GM19463 (cell line): Measurements from ENCODE around the gene GPR108.

Experiments
- ATAC-seq: cut with Tn5 transposase; IDR thresholded peaks from one replicate; pipeline ENCODE4 v1.9.1; 2021; ENCODE audit warnings: mild to moderate bottlenecking, moderate library complexity; ENCODE audit not compliant: unreplicated experiment

Gene GPR108

DNA sequence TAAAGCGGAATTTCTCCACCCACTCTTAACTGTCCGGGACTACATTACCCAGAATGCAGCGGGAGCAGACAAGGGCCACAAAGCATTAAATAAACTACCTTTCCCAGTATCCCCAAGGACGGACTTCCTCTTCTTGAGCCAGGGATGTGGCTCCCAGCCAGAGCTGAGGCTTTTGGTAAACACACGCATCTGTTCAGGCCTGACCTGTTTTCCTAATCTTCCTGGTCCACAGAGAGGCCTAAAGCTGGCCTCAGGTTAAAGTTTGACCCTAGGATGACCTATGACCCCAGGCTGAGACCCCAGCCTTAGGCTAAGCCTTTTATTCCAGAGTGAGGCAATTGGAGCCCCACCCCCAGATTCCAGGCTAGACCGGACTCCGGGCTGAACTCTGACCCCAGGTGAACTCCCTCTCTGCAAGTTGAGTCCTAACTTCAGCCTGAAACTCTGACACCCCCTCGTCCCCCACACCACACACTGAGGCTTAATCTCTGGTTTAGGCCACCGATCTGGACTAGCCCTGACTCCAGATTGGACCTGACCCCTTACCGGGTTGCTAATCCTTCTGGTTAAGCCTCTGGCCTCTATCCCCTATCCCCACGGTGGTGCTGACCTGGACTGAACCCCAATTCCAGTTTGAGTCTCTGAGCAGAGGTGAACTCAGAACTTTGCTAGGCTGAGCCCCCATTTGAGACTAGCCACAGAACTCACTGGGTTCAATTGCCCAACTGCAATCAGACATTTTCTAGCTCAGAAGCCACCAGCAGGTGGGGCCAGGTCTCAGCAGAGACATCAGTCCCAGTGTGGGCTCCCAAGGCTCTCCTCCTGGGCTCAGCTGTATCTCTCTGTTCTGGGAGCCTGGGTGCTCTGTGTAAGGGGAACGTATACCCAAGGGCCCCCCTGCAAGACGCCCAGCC lies 750 bp upstream of the GPR108 start:
- ATAC-seq, result no peak

- ATAC-seq, result no peak
These were observed 480 bp downstream of the GPR108 start for GRCh38 chr19:6736917-6737283.

GRCh38 chr19:6736169-6736916 lies 1.0 kb downstream of the GPR108 start:
- no peak for ATAC-seq

DNA sequence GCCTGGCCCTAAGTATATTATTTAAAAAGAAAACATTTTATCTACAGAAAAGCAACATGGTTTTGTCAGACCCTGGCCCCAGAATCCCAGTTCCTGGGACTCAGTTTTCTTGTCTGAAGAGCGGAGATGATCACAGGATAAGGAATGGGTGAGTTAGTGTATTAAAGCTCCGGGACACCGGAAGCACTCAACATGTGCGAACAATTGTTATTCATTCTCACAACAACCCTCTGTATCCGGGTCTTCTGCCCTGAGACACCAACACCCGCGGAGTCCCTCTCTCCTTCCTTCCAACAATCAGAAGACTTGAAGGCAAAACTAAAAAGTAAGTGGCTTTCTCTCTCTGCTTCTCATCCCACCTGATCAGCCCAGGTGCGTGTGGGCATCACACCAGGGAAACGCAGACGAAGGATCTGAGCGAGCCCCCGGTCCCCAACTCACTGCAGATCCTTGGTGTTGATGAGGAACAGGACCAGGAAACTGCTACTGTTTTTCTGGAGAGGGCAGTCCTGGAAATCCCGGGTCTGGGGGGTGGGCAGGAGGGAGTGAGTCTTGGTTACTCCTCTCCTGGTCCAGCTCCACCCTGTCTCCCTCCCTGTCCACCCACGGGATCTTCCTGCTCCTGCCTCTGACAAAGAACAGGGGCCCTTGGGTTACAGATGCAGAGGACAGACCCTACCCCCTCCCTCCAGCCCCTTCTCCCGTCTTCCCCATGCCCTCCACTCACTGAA lies 2.0 kb downstream of the GPR108 start:
- no peak for ATAC-seq

DNA sequence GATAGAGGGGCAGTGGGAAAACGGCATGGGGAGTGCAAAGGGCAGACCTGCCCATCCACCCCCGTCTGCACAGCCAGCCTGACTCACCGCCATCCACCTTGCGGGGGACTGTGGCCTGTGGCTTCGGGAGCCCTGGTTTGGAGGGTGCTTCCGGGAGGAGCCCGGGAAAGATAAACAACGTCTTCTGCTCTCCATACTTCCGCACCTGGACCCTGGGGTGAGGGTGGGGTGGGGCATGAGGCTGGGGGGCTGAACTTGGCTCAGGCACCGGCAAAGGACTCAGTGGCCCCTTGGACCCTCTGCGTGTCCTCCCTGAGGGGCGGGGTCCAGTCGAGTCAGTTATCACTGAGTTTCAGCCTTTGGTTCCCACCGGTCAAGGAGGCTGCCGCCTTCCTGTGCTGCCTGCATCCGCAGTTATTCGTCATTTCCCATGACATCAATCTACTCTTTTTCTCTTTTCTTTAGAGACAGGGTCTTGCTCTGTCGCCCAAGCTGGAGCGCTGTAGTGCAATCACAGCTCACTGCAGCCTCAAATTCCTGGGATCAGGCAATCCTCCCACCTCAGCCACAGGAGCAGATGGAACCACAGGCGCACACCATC lies 3.2 kb downstream of the GPR108 start:
- ATAC-seq, result no peak

DNA sequence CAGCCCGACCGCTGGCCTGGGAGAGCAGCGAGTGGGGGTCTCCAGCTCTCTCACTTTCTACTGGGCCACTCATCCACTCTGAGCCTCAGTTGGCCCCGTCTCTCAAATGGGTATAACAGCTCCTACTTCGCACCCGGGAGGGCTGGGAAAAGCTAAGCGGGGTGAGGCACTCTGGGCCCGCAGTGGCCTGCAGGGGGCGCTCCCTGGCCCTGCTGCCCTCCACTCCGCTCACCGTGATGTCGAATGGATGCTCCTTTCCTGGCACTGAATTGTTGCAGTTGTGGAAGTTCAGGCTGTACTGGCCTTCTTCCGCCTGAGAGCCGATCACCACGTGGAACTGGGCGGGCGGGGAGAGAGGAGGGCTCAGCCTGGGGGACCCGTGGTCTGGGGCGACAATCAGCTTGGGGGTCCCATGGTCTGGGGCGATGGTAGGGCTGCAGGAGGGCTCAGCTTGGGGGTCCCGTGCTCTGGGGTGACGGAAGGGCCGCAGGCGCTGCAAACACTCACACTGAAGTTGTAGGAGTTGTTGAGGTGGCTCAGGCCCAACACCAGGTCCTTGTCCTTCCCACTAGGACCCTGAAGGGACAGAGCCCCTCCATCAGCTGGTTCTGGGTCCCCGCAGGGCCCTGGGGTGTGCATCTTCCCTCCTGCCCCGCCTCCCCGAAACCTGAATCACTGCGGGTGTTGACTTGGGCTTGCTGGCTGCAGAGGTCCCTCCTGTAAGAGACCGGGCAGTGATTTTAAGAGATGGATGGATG lies 3.9 kb downstream of the GPR108 start:
- no peak for ATAC-seq

GRCh38 chr19:6732803-6733337 lies 4.5 kb downstream of the GPR108 start:
- ATAC-seq, result no peak

DNA sequence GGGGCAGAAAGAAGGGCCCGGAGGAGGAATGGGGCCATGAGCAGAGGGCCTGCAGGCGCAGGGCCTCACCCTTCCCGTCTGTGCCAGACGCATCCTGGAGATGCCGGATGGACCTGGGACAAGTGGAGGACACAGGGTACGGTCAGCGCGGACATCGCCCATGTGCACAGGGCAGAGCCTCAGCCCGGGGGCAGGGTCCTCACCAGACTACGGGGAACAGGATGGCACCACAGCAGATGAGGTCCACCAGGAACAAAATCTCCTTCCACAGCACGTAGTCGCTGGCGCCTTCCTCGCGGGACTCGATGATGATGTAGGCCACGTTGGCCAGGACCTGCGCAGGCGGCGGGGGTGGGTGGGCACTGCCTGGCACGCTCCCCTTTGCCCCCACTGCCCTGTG lies 5.6 kb downstream of the GPR108 start:
- ATAC-seq, result no peak

DNA sequence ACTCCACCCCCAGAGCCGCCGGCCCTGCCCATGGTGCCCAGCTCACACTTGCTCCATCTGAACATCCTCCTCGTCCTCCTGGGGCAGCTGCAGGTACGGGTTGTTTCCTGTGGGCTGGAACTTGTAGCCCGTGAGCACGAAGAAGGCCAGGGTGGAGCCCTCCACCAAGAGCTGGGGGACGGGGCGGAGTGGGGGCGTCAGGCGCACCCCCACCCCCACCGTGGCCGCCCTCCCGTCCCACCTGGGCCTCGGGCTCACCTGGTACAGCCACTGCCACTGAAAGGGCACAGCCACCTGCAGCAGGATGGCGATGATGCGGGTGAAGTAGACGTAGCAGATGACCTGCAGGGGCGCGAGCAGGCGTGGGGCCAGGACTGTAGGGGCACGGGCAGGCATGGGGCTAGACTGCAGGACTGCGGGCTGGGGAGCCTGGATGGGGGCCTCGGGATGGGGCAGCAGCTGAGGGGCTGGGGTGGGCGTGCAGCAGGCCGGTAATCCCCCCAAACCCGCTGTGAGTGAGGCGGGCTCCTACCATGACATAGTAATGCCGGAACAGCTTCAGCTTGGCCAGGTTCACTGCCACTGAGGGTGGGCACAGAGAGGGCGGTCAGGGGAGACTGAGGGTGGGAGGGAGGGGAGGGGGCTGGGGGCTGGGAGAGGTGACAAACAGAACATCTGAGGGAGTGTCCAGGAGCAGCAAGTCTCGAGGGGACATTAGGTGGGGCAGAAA lies 6.3 kb downstream of the GPR108 start:
- ATAC-seq, result no peak

DNA sequence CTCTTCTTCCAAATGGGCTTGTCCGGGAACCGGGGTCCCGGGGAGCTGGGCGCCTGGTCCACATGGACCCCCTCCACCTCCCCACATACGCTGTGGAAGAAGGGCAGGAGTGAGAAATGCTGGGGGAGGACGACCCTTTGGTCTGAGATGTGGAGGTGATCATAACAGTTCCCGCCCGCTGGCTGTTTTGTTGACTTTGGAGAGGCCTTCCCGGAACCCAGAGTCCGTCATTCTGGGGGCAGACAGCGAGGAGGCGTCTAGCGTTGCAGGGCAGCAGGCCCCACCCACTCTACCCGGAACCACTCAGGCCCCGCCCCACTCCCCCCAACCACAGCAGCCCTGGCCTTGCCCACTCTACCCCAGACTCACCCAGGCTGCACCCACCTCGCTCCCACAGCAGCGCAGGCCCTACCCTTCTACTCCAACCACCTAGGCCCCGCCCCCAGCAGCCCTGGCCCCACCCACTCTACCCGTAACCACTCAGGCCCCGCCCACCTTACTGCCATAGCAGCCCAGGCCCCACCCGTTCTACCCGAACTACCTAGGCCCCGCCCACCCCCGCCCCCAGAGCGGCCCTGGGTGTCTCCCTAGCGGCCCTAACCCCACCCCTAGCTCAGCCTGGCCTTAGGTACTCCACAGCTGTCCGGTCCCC lies 7.1 kb downstream of the GPR108 start:
- ATAC-seq, result no peak

DNA sequence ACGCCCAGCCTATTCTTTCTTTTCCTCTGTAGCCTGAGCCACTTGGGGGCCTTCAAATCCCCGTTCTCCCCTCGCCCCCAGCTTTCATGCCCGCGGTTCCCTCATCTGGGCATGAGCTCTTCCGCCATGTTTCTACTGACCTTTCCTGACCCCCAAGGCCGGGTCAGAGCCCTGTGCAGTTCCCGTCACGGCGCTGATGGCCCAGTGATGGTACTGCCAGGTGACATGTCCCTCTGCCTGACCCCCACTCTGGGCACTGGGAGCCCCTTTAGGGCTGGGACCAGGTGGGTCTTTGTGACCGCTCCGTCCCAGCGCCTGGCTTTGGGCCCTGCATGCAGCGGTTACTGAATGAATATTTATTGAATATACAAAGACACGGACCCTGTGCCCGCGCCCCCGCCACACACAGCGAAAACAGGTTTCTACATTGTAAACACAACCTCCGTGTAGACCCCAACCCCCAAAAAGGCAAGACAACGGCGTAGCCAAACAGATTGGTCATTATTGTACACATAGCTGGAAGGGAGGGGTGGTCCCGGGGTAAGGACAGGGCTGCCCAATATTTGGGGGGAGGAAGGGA lies 7.7 kb downstream of the GPR108 start:
- no peak for ATAC-seq

DNA sequence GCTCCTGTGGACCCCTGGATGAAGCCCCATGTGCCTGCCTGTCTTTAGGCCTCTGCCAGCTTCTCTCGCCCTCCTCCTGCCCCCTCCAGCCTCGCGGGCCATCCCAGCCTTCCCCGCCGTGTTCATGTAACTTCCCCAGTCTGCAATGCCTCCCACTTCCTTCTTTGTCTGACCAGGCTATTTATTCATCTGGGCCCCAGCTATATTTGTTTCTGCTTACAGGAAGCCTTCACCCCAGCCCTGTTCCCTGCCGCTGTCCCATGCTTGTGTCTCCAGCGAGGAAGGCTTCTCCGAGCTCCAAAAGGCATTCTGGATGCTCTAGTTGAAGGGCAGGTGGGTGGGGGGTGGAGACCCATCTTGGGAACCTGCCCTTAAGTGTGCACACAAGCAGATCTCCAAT lies 9.0 kb downstream of the GPR108 start:
- ATAC-seq, result no peak

- ATAC-seq, result no peak
These were observed 11.7 kb downstream of the GPR108 start for GRCh38 chr19:6725513-6726231.

DNA sequence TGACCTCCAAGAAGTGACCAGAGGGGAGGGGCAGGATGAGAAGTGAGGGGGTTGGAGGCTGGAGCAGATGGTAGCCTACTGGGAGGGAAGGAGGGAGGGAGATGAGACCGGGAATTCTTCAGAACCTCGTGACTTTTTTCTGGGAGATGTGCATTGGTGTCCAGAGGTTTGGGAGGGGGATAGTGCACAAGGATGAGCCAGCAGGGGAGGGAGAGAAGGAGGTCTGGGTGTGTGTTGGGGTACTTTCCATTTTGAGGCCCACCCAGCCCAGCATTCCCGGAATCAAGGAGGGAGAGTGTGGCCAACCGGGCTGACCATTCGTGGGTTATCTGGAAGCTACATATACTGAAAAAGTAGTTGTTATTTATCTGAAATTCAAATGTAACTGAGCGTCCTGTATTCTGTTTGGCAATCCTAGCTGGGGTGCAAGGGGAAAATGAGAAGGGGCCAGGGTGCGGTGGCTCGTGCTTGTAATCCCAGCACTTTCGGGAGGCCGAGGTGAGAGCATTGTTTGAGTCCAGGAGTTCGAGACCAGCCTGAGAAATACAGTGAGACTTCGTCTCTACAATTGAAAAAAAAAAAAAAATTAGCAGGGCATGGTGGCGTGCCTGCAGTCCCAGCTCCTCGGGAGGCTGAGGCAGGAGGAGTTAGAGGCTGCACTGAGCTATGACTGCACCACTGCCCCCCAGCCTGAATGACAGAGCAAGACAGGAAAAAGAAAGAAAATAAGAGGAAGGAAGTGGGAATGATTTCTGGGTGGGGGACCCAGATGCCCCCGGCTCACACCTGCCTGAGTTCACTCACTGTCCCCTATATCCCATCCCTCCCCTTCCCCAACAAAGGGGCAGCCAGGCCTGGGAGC lies 12.5 kb downstream of the GPR108 start:
- no peak for ATAC-seq

DNA sequence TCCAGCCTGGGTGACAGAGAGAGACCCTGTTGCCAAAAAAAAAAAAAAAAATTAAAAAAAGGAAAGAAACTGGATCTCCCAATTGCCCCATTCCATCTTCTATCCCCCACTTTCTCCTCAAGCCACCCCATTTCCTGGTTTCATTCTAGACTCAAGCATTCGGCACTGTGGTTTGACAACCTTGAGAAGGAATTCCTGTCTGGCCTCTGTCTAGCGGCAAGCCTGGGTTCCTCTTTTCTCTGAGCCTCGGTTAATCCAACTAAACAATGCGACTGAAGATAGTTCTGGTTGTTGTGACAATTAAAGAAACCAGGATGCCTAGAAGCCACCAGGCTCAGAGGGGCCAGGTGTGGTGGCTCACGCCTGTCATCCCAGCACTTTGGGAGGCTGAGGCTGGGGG lies 13.6 kb downstream of the GPR108 start:
- no peak for ATAC-seq

- ATAC-seq, result no peak
These were observed 14.2 kb downstream of the GPR108 start for GRCh38 chr19:6723108-6723618.

DNA sequence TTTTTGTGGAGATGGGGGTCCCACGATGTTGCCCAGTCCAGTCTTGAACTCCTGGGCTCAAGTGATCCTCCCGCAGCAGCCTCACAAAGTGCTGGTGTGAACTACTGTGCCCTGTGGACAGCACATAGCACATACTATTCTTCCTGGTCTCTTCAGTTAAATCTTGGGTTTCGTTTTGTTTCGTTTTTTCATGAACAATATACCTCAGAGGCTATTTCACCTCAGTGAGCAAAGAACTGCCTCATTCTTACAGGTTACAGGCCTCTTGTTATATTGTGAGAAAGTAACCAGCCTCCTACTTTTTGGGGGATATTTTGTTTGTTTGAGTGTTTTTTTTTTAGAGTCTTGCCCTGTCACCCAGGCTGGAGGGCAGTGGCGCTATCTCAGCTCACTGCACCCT lies 15.6 kb downstream of the GPR108 start:
- ATAC-seq, result no peak
